OCI-LY3 (cell line): Measurements from ENCODE around the gene NOSTRIN.

ENCODE experiments used
- H2AFZ ChIP-seq: fragments of 200-600, 300-600 bp; shearing (Covaris generic); 2 replicates; pipeline ENCODE4 v1.6.0; 2014; ENCODE audit warnings: antibody characterized with exemption, low read depth, low read length
- H3K27ac ChIP-seq: fragments of 200-600, 300-600 bp; sonication (generic); 2 replicates; pipeline ENCODE4 v1.5.1; 2014; ENCODE audit warnings: mild to moderate bottlenecking, low read length, moderate library complexity, mixed read lengths
- H3K27me3 ChIP-seq: fragments of 200-600, 300-600 bp; sonication (generic); 2 replicates; pipeline ENCODE4 v1.6.1; 2014; ENCODE audit warnings: low read depth, low read length, mixed read lengths
- H3K36me3 ChIP-seq: fragments of 200-600, 300-600 bp; sonication (generic); replicated peaks from 2 replicates; pipeline ENCODE3; 2014; ENCODE audit warnings: low read depth, low read length, mixed read lengths
- H3K4me1 ChIP-seq: fragments of 300-600, 200-600 bp; sonication (generic); 2 replicates; pipeline ENCODE4 v1.6.1; 2014; ENCODE audit warnings: low read length, mixed read lengths
- H3K4me2 ChIP-seq: fragments of 200-600, 300-600 bp; sonication (generic); 2 replicates; pipeline ENCODE4 v1.6.1; 2014; ENCODE audit warnings: low read length, mixed read lengths
- H3K4me3 ChIP-seq: fragments of 300-600, 200-600 bp; sonication (generic); 2 replicates; pipeline ENCODE4 v1.5.1; 2014; ENCODE audit warnings: antibody characterized with exemption, mild to moderate bottlenecking, low read length, moderate library complexity
- H3K79me2 ChIP-seq: fragments of 300-600, 200-600 bp; shearing (Covaris generic); 2 replicates; pipeline ENCODE4 v1.6.1; 2014; ENCODE audit warnings: mild to moderate bottlenecking, low read length, mixed read lengths
- H3K9ac ChIP-seq: fragments of 300-600, 200-600 bp; shearing (Covaris generic); 2 replicates; pipeline ENCODE4 v1.6.0; 2014; ENCODE audit warnings: mild to moderate bottlenecking, low read length, moderate library complexity
- H3K9me3 ChIP-seq: fragments of 200-600, 300-600 bp; shearing (Covaris generic); 2 replicates; pipeline ENCODE4 v1.6.1; 2014; ENCODE audit warnings: low read length, mixed read lengths; ENCODE audit not compliant: insufficient read depth
- H4K20me1 ChIP-seq: fragments of 200-600, 300-600 bp; sonication (generic); 2 replicates; pipeline ENCODE4 v1.6.1; 2016; ENCODE audit warnings: low read length, mixed read lengths; ENCODE audit not compliant: insufficient read depth
- EZH2phosphoT487 ChIP-seq: fragments of 200-600 bp; shearing (Covaris generic); IDR thresholded peaks from 2 replicates; pipeline ENCODE4 v1.6.1; 2018; ENCODE audit warnings: antibody characterized with exemption, mixed run types, low read depth
- TF ChIP-seq, protein P1 (sequence below): fragments of 200-600, 300-600 bp; sonication (generic); IDR thresholded peaks from 2 replicates; pipeline ENCODE4 v1.5.1; 2014; ENCODE audit warnings: antibody characterized with exemption, low read length, low read depth

Gene NOSTRIN

DNA sequence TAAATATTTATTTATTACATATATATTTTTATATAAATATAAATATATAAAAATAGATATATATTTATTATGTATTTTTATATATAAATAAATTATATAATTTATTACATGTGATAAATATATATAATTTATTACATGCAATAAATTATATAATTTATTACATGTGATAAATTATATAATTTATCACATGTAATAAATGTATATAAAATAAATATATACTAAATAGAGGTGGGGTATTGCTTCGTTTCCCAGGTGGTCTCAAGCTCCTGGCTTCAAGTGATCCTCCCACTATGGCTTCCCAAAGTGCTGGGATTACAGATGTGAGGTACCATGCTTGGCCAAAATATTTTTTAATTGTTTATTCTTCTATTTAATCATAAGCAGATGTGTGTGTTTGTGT lies 95.0 kb downstream of the NOSTRIN start:
- no peaks in the 10 kb centered on the region for H3K79me2 ChIP-seq
- H3K9ac ChIP-seq = no peak overlapping the region
- TF ChIP-seq, protein P1, sequence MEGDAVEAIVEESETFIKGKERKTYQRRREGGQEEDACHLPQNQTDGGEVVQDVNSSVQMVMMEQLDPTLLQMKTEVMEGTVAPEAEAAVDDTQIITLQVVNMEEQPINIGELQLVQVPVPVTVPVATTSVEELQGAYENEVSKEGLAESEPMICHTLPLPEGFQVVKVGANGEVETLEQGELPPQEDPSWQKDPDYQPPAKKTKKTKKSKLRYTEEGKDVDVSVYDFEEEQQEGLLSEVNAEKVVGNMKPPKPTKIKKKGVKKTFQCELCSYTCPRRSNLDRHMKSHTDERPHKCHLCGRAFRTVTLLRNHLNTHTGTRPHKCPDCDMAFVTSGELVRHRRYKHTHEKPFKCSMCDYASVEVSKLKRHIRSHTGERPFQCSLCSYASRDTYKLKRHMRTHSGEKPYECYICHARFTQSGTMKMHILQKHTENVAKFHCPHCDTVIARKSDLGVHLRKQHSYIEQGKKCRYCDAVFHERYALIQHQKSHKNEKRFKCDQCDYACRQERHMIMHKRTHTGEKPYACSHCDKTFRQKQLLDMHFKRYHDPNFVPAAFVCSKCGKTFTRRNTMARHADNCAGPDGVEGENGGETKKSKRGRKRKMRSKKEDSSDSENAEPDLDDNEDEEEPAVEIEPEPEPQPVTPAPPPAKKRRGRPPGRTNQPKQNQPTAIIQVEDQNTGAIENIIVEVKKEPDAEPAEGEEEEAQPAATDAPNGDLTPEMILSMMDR = no peak
- no peak for TF ChIP-seq EZH2phosphoT487
- H3K4me3 ChIP-seq = no peak overlapping the region
- H3K27ac ChIP-seq = no peak overlapping the region
- no peak overlapping the region for H3K4me2 ChIP-seq
- H3K4me1 ChIP-seq = no peaks in the 10 kb centered on the region
- H3K27me3 ChIP-seq = no peaks in the 10 kb centered on the region
- no peaks in the 10 kb centered on the region for H3K9me3 ChIP-seq
- H4K20me1 ChIP-seq = no peaks in the 10 kb centered on the region
- H3K36me3 ChIP-seq = no peaks in the 10 kb centered on the region
- no peak overlapping the region for H2AFZ ChIP-seq

DNA sequence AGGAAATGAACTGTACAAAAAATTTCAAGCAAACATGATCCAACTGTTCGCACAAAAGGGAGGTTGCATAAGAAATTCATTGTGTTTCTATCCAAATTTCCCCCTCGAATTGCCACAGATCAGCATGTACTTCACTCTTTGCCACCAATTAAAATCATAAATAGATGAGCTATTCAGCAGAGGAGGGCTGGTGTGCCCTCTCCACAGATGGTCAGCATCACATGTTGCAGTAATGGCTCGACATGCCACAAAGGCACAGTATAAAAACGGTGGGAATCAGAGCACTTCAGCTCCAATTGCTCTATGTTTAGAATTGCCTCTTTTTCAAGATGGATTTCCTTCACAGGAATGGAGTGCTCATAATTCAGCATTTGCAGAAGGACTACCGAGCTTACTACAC lies 98.6 kb downstream of the NOSTRIN start, which contains the start of gene G6PC2:
TSS of gene G6PC2 (plus strand) at position 289 of the 400 bp plus-strand sequence. CDS start at position 330, 41 bp downstream.
- no peaks in the 10 kb centered on the region for H3K9me3 ChIP-seq
- no peak within 1 kb of the TSS for H3K27ac ChIP-seq
- H3K4me3 ChIP-seq = no peak within 1 kb of the TSS
- TF ChIP-seq, protein P1 = no peak
- H3K9ac ChIP-seq = no peak within 1 kb of the TSS
- H3K27me3 ChIP-seq = 0 out of 2 replicates have a peak, but pooled peaks cover 7% of the 10 kb centered on the region
- H3K36me3 ChIP-seq = no peaks in the 10 kb centered on the region
- no peaks in the 10 kb centered on the region for H3K79me2 ChIP-seq
- no peak within 1 kb of the TSS for H2AFZ ChIP-seq
- no peaks in the 10 kb centered on the region for H4K20me1 ChIP-seq
- no peaks in the 10 kb centered on the region for H3K4me1 ChIP-seq
- H3K4me2 ChIP-seq = no peak within 1 kb of the TSS

DNA sequence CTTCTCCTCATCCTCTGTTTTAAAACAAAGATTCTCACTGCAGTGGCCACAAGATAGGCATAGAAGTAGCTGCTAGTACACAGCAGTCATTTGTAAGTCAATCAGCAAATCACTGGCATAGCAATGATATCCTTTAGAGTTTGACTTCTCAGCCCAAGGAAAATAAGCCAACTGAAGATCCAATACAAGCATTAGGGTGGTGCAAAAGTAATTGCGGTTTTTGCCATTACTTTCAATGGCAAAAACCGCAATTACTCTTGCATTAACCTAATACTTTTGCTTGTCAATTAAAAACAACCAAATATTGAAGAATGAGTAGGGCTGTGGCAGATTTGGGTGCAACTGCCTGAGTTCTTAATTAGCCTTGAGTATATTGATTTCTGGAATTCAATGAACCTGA lies 101.5 kb downstream of the NOSTRIN start:
- TF ChIP-seq EZH2phosphoT487 = no peak
- TF ChIP-seq, protein P1 = no peak
- 0 out of 2 replicates have a peak, but pooled peaks cover 15% of the 10 kb centered on the region for H3K27me3 ChIP-seq
- no peaks in the 10 kb centered on the region for H3K79me2 ChIP-seq
- no peak overlapping the region for H3K4me3 ChIP-seq
- no peak overlapping the region for H3K4me2 ChIP-seq
- H3K9me3 ChIP-seq = no peaks in the 10 kb centered on the region
- H2AFZ ChIP-seq = no peak overlapping the region
- no peak overlapping the region for H3K9ac ChIP-seq
- no peaks in the 10 kb centered on the region for H3K36me3 ChIP-seq
- no peak overlapping the region for H3K27ac ChIP-seq
- no peaks in the 10 kb centered on the region for H4K20me1 ChIP-seq
- no peaks in the 10 kb centered on the region for H3K4me1 ChIP-seq

GRCh38 chr2:168904358-168904757 lies 101.9 kb downstream of the NOSTRIN start:
- H3K27ac ChIP-seq = no peak overlapping the region
- no peaks in the 10 kb centered on the region for H3K9me3 ChIP-seq
- no peak overlapping the region for H2AFZ ChIP-seq
- H3K36me3 ChIP-seq = no peaks in the 10 kb centered on the region
- H3K9ac ChIP-seq = no peak overlapping the region
- no peaks in the 10 kb centered on the region for H4K20me1 ChIP-seq
- H3K4me2 ChIP-seq = no peak overlapping the region
- H3K4me1 ChIP-seq = no peaks in the 10 kb centered on the region
- TF ChIP-seq, protein P1 = no peak
- no peak for TF ChIP-seq EZH2phosphoT487
- H3K4me3 ChIP-seq = no peak overlapping the region
- 0 out of 2 replicates have a peak, but pooled peaks cover 15% of the 10 kb centered on the region for H3K27me3 ChIP-seq
- no peaks in the 10 kb centered on the region for H3K79me2 ChIP-seq
